D721Med (cell line): ENCODE data around the gene TMUB1.
A peak's percentile ranks its signal among the peaks of the same experiment; 100 is the strongest.

Experiments
- DNase-seq: peaks from one replicate; pipeline ENCODE4 v3.0.0; 2011; ENCODE audit warnings: low spot score; ENCODE audit not compliant: insufficient read length
- FAIRE-seq: peaks from 2 replicates; lab custom pipeline; 2011; peaks lifted over from hg19 to GRCh38; lab: Jason Lieb, UNC
- CTCF ChIP-seq: IDR thresholded peaks from 2 replicates; pipeline ENCODE4 v1.5.1; 2012; ENCODE audit warnings: mild to moderate bottlenecking, control low read depth; ENCODE audit not compliant: insufficient read depth; ENCODE audit errors: missing control alignments

Gene TMUB1

DNA sequence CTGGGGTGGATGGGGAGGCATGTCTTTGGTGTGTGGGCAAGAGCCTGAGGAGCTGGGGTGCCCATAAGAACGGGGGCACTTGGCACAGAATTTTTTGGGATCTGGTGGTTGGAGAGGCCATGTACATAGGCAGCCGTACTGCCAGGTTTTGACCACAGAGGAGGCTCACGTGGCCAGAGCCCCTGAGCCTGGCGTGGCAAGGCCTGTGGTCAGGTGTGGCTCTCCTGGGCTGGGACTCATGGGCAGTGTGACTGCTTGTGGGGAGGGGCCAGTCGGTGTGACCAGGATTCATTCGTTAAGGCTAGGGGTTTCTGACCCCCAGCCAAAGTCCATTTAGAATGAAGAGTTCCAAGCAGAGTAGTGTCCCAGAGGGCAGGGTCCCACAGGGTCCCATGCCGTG is 41.2 kb upstream of the TMUB1 start:
- TF ChIP-seq CTCF, result no peak
- no peak for FAIRE-seq
- no peak for DNase-seq

GRCh38 chr7:151123822-151124464 is 40.6 kb upstream of the TMUB1 start:
- DNase-seq, result peak; percentile 99
- FAIRE-seq, result no peak
- TF ChIP-seq CTCF, result peak; percentile 99

GRCh38 chr7:151123158-151123821 is 40.0 kb upstream of the TMUB1 start:
- DNase-seq, result no peak
- FAIRE-seq, result no peak
- no peak for TF ChIP-seq CTCF

DNA sequence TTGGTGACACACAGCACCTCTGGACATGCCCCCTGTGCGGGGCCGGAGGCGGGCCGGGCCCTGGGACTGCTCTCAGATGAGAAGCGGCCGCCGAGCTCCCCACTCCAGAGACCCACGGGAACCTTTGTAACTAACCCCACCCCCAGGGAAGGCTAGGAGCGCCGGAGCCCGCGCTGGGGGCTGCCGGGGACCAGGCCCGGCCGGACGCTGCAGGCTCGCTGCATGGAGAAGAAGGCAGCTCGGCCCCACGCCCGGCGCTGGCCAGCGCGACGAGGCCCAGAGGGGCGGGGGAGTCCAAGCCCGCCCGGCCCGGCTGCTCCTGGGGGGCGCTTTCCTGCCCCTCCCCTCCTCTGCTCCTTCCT is 39.5 kb upstream of the TMUB1 start:
- no peak for TF ChIP-seq CTCF
- FAIRE-seq (no peak), DNase-seq (no peak)

DNA sequence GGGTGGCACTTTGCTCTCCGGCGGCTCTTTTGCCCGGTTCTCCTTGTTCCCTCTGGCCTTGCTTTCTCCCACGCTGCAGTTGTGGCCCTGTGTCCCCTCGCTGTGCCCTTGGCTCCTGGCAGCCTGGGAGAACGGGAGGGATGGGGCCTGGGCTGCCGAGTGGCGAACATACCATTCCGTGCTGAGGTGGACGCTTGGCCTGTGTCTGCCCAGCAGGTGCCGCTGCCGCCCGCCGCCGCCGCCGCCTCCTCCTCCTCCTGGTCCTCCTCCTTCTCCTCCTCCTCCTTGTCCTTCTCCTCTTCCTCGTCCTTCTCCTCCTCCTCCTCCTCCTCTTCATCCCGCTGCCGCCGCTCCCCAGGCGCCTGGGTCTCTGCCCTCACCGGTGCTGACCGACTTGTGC is 39.0 kb upstream of the TMUB1 start:
- no peak for TF ChIP-seq CTCF
- no peak for FAIRE-seq
- no peak for DNase-seq

DNA sequence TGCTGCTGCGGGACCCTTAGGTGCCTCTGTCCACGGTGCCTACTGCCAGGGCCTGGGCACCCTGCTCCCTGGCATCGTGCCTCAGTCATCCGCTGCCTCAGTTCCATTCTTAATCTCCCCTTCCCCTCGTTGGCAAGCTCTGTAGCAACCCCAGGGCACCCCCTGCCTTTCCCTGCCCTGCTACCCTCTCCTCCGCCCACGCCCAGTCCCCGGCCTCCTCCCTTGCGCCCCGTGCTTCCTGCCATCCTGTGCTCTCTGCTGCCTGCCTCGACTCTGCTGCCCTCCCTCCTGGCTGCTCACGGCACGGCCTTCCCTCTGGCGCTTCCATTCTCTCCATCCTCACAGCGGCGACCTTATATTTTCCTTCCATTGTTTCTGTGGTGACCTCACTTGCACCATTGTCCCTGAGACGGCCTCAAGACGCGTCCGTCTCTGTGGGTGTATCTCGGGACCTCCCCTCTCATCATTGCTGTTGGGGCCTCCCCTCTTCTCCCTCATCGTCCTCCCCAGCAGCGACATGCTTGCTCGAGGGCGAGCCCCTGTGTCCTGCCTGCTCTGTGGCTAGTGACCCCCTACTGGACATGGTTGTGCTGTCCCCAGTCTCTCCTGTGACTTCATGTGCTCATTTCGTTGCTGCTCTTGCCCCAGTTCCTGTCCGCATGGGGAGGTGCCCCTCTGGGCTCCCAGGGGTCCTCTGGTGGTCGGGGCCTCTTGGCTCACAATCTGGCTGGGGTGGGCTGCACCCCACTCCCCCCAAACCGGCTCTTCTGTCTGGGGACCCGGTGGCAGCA is 38.3 kb upstream of the TMUB1 start:
- TF ChIP-seq CTCF, result no peak
- FAIRE-seq, result no peak

More for the DNA sequence above, 38.3 kb upstream of the TMUB1 start:
- DNase-seq, result no peak
